Calu3 (cell line): ENCODE measurements around the gene POLA1. TPM values are rescaled to one million over a fixed set of nuclear protein-coding genes. Genes with fewer than 3 reads are reported as not detected.

Experiments
- BruUV-seq: library from RNA; stranded (reverse); fragments of 400-500 nt; replicated peaks from 2 replicates; lab custom pipeline; 2021; lab: Mats Ljungman, UMichigan
- CTCF ChIA-PET: fragments of 300-600 bp; sonication (Branson Sonifier 250); formaldehyde crosslinking; loops from one replicate; lab custom pipeline; 2022; ENCODE audit warnings: antibody characterized with exemption; lab: Charles Lee
- DNase-seq: peaks from one replicate; pipeline ENCODE4 v3.0.0; 2022
- H3K27ac Mint-ChIP-seq: one replicate; pipeline ENCODE4 v1.8.0; 2022; ENCODE audit warnings: mixed read lengths; ENCODE audit not compliant: unreplicated experiment
- H3K27me3 Mint-ChIP-seq: one replicate; pipeline ENCODE4 v1.8.0; 2022; ENCODE audit warnings: mixed read lengths; ENCODE audit not compliant: unreplicated experiment
- H3K36me3 Mint-ChIP-seq: one replicate; pipeline ENCODE4 v1.8.0; 2022; ENCODE audit warnings: mild to moderate bottlenecking, moderate library complexity, mixed read lengths; ENCODE audit not compliant: insufficient read depth, unreplicated experiment
- H3K4me1 Mint-ChIP-seq: one replicate; pipeline ENCODE4 v1.8.0; 2022; ENCODE audit warnings: mild to moderate bottlenecking, low read depth, mixed read lengths; ENCODE audit not compliant: unreplicated experiment
- H3K4me3 Mint-ChIP-seq: one replicate; pipeline ENCODE4 v1.8.0; 2022; ENCODE audit warnings: mild to moderate bottlenecking, low read depth, moderate library complexity, mixed read lengths; ENCODE audit not compliant: unreplicated experiment
- H3K9me3 Mint-ChIP-seq: one replicate; pipeline ENCODE4 v1.8.0; 2022; ENCODE audit warnings: low read depth, mixed read lengths; ENCODE audit not compliant: unreplicated experiment
- CTCF ChIP-seq: fragments of 200-600 bp; IDR thresholded peaks from one replicate; pipeline ENCODE4 v1.8.0; 2022; ENCODE audit warnings: antibody characterized with exemption; ENCODE audit not compliant: unreplicated experiment
- intact Hi-C: fragments of 100-400 bp; cut with micrococcal nuclease; formaldehyde crosslinking; loops from one replicate; pipeline ENCODE4 v1.10.0; 2022; ENCODE audit not compliant: unreplicated experiment
- total RNA-seq: library from RNA; stranded (reverse); gene quantifications from 2 replicates; pipeline ENCODE4 v1.2.3, GENCODE V29; 2022

Gene POLA1
- total RNA-seq, 1 experiment from 2014 or later, result 25.2 TPM

- no TSS peak for BruUV-seq
- H3K27ac Mint-ChIP-seq, result no peak overlapping the region
- TF ChIP-seq CTCF, result no peak
- H3K36me3 Mint-ChIP-seq, result no peaks in the 10 kb centered on the region
- no peak overlapping the region for H3K4me3 Mint-ChIP-seq
- CTCF ChIA-PET, result no interaction called here
- intact Hi-C loops, result no loop called here
- no peak for DNase-seq
- no peaks in the 10 kb centered on the region for H3K9me3 Mint-ChIP-seq
- H3K4me1 Mint-ChIP-seq, result peaks cover 9% of the 10 kb centered on the region
- H3K27me3 Mint-ChIP-seq, result no peaks in the 10 kb centered on the region
Observed at GRCh38 chrX:24668111-24668510, 25.6 kb upstream of the POLA1 start.

DNA sequence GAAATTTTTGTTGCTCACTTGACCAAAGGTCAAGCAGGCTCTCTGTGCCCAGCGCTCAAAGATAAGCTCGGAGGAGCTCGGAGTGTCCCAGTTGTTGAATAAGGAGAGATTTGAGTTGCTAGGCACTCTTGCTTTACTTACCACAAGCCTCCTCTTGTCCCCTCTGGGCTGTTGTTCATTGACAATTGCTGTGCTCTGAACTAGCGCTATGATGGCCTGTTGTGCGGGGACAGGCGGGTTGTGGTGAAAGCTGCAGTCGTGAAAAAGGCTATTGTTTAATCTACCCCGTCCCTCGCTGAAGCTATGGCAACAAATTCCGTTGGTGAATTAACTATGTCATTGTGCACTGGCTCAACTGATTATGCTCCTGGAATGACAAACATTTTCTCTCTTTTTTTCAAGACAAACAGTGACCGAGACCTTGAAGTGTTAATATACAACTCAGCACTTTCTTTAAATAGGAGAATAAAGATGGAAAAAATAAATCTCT is 21.0 kb upstream of the POLA1 start:
- no TSS peak for BruUV-seq
- intact Hi-C loops, result no loop called here

GRCh38 chrX:24673424-24673823 is 20.3 kb upstream of the POLA1 start:
- H3K9me3 Mint-ChIP-seq, result no peaks in the 10 kb centered on the region
- CTCF ChIA-PET, result no interaction called here
- no peak for TF ChIP-seq CTCF
- no peak overlapping the region for H3K27ac Mint-ChIP-seq
- H3K4me3 Mint-ChIP-seq, result no peak overlapping the region
- no peak for DNase-seq
- H3K4me1 Mint-ChIP-seq, result peaks cover 9% of the 10 kb centered on the region
- no peaks in the 10 kb centered on the region for H3K36me3 Mint-ChIP-seq
- intact Hi-C loops, result no loop called here
- no TSS peak for BruUV-seq
- no peaks in the 10 kb centered on the region for H3K27me3 Mint-ChIP-seq

More for the DNA sequence above, 21.0 kb upstream of the POLA1 start:
- no peaks in the 10 kb centered on the region for H3K27me3 Mint-ChIP-seq
- H3K4me1 Mint-ChIP-seq, result peaks cover 9% of the 10 kb centered on the region
- no peak overlapping the region for H3K27ac Mint-ChIP-seq
- H3K36me3 Mint-ChIP-seq, result no peaks in the 10 kb centered on the region
- peak overlapping the region; percentile 24 for H3K4me3 Mint-ChIP-seq
- CTCF ChIA-PET, result interaction anchor here (0.6 to 1.0 kb wide), 2 partner anchors 280 to 301 kb away, joined by 3 to 9 read pairs; no protein-coding TSS in a partner anchor
- peak; percentile 27 for DNase-seq
- TF ChIP-seq CTCF, result no peak
- H3K9me3 Mint-ChIP-seq, result no peaks in the 10 kb centered on the region

DNA sequence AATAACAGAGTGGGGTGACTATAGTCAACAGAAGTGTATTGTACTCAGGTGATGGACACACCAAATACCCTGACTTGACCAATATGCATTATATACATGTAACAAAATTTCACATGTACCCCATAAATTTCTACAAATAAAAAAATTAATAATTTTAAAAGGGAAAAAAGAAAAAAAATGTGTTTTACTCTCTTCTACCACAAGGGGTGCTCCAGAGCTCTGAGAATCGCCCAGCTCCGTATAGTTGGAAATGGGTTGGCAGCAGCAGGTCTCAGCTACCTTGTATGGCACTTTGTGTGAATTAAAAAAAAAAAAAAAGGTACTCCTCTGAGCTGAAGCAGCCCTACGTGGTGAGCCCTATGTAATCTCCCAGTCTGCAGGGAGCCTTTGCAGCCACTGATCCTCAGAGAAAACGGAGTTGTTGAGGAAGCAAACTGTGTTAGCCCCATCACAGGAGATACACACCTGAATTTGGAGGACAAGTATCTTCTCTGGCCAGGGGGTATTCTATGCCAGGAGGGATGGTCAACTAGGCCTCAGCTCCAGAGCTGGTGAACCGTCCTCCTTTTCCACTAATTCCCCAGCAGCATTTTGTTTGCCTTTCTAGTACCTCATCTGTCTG is 17.2 kb upstream of the POLA1 start:
- no peaks in the 10 kb centered on the region for H3K27me3 Mint-ChIP-seq
- peaks cover 9% of the 10 kb centered on the region for H3K4me1 Mint-ChIP-seq
- DNase-seq, result no peak
- H3K27ac Mint-ChIP-seq, result no peak overlapping the region
- H3K4me3 Mint-ChIP-seq, result no peak overlapping the region
- H3K36me3 Mint-ChIP-seq, result no peaks in the 10 kb centered on the region
- peak; percentile 26 for TF ChIP-seq CTCF
- no peaks in the 10 kb centered on the region for H3K9me3 Mint-ChIP-seq
- no TSS peak for BruUV-seq
- intact Hi-C loops, result no loop called here
- CTCF ChIA-PET, result interaction anchor here (0.6 to 1.0 kb wide), 6 partner anchors 17 to 389 kb away, joined by 3 to 4 read pairs (median 3); partner anchors contain the start of gene POLA1
